Frontal cortex (tissue), 4 donors: ENCODE results near the gene ZSCAN23. TPM values are rescaled to one million over a fixed set of nuclear protein-coding genes. Genes with fewer than 3 reads are reported as not detected.
"Not testable (repeated sequence)": the region's sequence is repeated elsewhere in the genome, so short reads cannot be mapped to it uniquely, and the experiment has no call there.

Experiments
- DNase-seq, 2 donors: peaks; one replicate each; pipeline ENCODE4 v3.0.0; 2012; ENCODE audit warnings: low spot score in 2 of 2
- FAIRE-seq: peaks from 2 replicates; lab custom pipeline; 2012; peaks lifted over from hg19 to GRCh38; lab: Jason Lieb, UNC
- total RNA-seq: library from RNA; depleted of rRNA; stranded (reverse); fragments of >200 nt; gene quantifications from one replicate; pipeline ENCODE4 v1.2.3, GENCODE V29; 2014
- donor health status: control.
- donor health status: control.
- donor health status: control.

Gene ZSCAN23
- total RNA-seq: 11.0 TPM

- DNase-seq (peak; percentile 27 to 71), FAIRE-seq (no peak)
Measured at GRCh38 chr6:28443112-28443773, at the start of gene ZSCAN23. TSS of gene ZSCAN23 (minus strand) at chr6:28443491. CDS start at chr6:28436266, 7,225 bp downstream.

GRCh38 chr6:28491984-28492317 lies 48.7 kb upstream of the ZSCAN23 start:
- DNase-seq (no peak), FAIRE-seq (no peak)

- DNase-seq: no peak
- no peak for FAIRE-seq
Measured at GRCh38 chr6:28490205-28490890, 47.1 kb upstream of the ZSCAN23 start.

- DNase-seq (peak in 1 of 2 donors; percentile 39), FAIRE-seq (no peak)
Measured at GRCh38 chr6:28489366-28490204, 46.3 kb upstream of the ZSCAN23 start.

- no peak for DNase-seq
- no peak for FAIRE-seq
Measured at GRCh38 chr6:28488916-28489365, 45.6 kb upstream of the ZSCAN23 start.

GRCh38 chr6:28486988-28487742 lies 43.9 kb upstream of the ZSCAN23 start:
- DNase-seq (no peak), FAIRE-seq (no peak)

GRCh38 chr6:28486533-28486932 lies 43.2 kb upstream of the ZSCAN23 start:
- DNase-seq (no peak), FAIRE-seq (no peak)

- FAIRE-seq (no peak), DNase-seq (no peak)
Measured at GRCh38 chr6:28485482-28485881, 42.2 kb upstream of the ZSCAN23 start.

- FAIRE-seq (no peak), DNase-seq (no peak)
Measured at GRCh38 chr6:28480253-28480932, 37.1 kb upstream of the ZSCAN23 start.

- no peak for DNase-seq
- FAIRE-seq: no peak
Measured at GRCh38 chr6:28478518-28478917, 35.2 kb upstream of the ZSCAN23 start.

GRCh38 chr6:28474441-28475219 lies 31.3 kb upstream of the ZSCAN23 start:
- DNase-seq (peak; percentile 22 to 24), FAIRE-seq (no peak)

- not testable (repeated sequence) for DNase-seq, FAIRE-seq
Measured at GRCh38 chr6:28469153-28469745, 26.0 kb upstream of the ZSCAN23 start.

GRCh38 chr6:28468056-28468455 lies 24.8 kb upstream of the ZSCAN23 start:
- no peak for FAIRE-seq
- DNase-seq: no peak

GRCh38 chr6:28462401-28462800 lies 19.1 kb upstream of the ZSCAN23 start:
- FAIRE-seq (no peak), DNase-seq (peak in 1 of 2 donors; percentile 25)

- no peak for DNase-seq
- no peak for FAIRE-seq
Measured at GRCh38 chr6:28458568-28458967, 15.3 kb upstream of the ZSCAN23 start.

GRCh38 chr6:28449056-28449455 lies 5.8 kb upstream of the ZSCAN23 start:
- DNase-seq: no peak
- FAIRE-seq: no peak

- not testable (repeated sequence) for DNase-seq, FAIRE-seq
Measured at GRCh38 chr6:28447512-28447906, 4.2 kb upstream of the ZSCAN23 start.

GRCh38 chr6:28446818-28447511 lies 3.7 kb upstream of the ZSCAN23 start:
- FAIRE-seq: no peak

More at GRCh38 chr6:28446818-28447511, 3.7 kb upstream of the ZSCAN23 start:
- DNase-seq: no peak
